Glutamatergic neuron (in vitro differentiated cells): ENCODE results near the gene HOXB3. TPM values are rescaled to one million over a fixed set of nuclear protein-coding genes. Genes with fewer than 3 reads are reported as not detected.

Experiments
- DNase-seq: peaks from one replicate; pipeline ENCODE4 v3.0.0; 2022
- H3K27ac Mint-ChIP-seq: one replicate; pipeline ENCODE4 v1.8.0; 2020; ENCODE audit warnings: mild to moderate bottlenecking, mixed read lengths, inconsistent platforms; ENCODE audit not compliant: unreplicated experiment
- H3K27me3 Mint-ChIP-seq: one replicate; pipeline ENCODE4 v1.8.0; 2020; ENCODE audit warnings: mild to moderate bottlenecking, moderate library complexity, mixed read lengths, inconsistent platforms; ENCODE audit not compliant: unreplicated experiment
- H3K36me3 Mint-ChIP-seq: one replicate; pipeline ENCODE4 v1.8.0; 2020; ENCODE audit warnings: mild to moderate bottlenecking, mixed read lengths, inconsistent platforms; ENCODE audit not compliant: unreplicated experiment
- H3K4me1 Mint-ChIP-seq: one replicate; pipeline ENCODE4 v1.8.0; 2020; ENCODE audit warnings: mild to moderate bottlenecking, low read depth, mixed read lengths, inconsistent platforms; ENCODE audit not compliant: unreplicated experiment
- H3K4me3 Mint-ChIP-seq: one replicate; pipeline ENCODE4 v1.8.0; 2020; ENCODE audit warnings: mild to moderate bottlenecking, mixed read lengths, inconsistent platforms; ENCODE audit not compliant: unreplicated experiment
- H3K9me3 Mint-ChIP-seq: one replicate; pipeline ENCODE4 v1.8.0; 2020; ENCODE audit warnings: mild to moderate bottlenecking, moderate library complexity, mixed read lengths, inconsistent platforms; ENCODE audit not compliant: unreplicated experiment
- total RNA-seq: library from RNA; stranded (reverse); fragmentation: NEBNext Ultra II Directional; extraction: Animal tissue kit (Norgen Biotek cat#: 25700); gene quantifications from one replicate; pipeline ENCODE4 v1.2.1, GENCODE V29; 2021; ENCODE audit not compliant: unreplicated experiment
- TF ChIP-seq, protein P1 (sequence below): fragments of 200-600 bp; sonication (generic); IDR thresholded peaks from one replicate; pipeline ENCODE4 v1.5.0; 2021; ENCODE audit not compliant: partially characterized antibody, unreplicated experiment

The HOXB3 gene
- total RNA-seq, 1 donor from 2014 or later, result not detected

DNA sequence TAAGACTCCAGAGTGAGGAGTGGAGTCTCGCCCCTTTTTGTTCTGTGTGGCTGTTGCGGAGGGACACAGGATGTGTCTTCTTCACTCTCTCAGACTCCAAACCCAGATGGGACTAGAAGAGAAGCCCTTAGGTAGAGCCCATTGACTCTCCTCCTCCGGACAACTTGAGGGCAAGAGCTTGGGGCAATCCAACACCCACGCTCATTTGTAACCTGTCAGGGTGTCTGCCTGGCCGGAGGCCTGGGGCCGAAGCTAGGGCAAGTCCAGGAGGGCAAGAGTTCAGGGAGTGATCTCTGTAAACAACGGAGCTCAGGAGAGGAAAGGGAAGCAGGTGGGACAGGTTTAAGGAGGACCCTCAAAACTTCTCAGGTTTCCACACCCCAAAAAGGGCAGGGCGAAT, 57.8 kb downstream of the HOXB3 start:
- no peak for DNase-seq
- Mint-ChIP-seq H3K4me3 (no peak overlapping the region), H3K9me3 (peaks cover 3% of the 10 kb centered on the region), H3K36me3 (peaks cover 5% of the 10 kb centered on the region), H3K4me1 (no peaks in the 10 kb centered on the region), H3K27me3 (peaks cover 22% of the 10 kb centered on the region), H3K27ac (no peak overlapping the region)
- TF ChIP-seq, protein P1, sequence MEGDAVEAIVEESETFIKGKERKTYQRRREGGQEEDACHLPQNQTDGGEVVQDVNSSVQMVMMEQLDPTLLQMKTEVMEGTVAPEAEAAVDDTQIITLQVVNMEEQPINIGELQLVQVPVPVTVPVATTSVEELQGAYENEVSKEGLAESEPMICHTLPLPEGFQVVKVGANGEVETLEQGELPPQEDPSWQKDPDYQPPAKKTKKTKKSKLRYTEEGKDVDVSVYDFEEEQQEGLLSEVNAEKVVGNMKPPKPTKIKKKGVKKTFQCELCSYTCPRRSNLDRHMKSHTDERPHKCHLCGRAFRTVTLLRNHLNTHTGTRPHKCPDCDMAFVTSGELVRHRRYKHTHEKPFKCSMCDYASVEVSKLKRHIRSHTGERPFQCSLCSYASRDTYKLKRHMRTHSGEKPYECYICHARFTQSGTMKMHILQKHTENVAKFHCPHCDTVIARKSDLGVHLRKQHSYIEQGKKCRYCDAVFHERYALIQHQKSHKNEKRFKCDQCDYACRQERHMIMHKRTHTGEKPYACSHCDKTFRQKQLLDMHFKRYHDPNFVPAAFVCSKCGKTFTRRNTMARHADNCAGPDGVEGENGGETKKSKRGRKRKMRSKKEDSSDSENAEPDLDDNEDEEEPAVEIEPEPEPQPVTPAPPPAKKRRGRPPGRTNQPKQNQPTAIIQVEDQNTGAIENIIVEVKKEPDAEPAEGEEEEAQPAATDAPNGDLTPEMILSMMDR, result no peak

DNA sequence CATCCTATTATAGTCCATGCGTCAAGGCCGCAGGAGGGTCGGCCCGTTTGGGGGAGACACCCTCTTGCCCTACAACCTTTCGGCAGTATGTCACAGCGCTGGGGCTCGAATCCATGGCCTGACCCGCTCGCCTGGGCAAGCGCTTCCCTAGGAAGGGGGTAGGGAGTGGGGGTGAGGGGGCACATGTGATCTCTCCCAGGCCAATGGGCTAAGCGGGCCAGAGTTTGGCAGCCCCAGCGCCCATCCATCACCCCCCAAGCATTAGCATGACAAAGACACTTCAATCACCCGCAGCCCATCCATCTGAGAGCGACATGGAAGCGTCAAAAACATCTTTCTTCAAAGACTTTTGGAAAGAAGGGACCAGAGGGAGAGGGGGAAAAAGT, 59.2 kb downstream of the HOXB3 start, which contains the start of gene HOXB1:
TSS of gene HOXB1 (minus strand) at position 125 of the 386 bp plus-strand sequence. CDS start at position 18, 107 bp downstream.
- no peaks in the 10 kb centered on the region for H3K4me1 Mint-ChIP-seq
- no peak within 1 kb of the TSS for H3K4me3 Mint-ChIP-seq
- peaks cover 3% of the 10 kb centered on the region for H3K9me3 Mint-ChIP-seq
- DNase-seq, result no peak
- no peak within 1 kb of the TSS for H3K27ac Mint-ChIP-seq
- H3K36me3 Mint-ChIP-seq, result peaks cover 12% of the 10 kb centered on the region
- peaks cover 27% of the 10 kb centered on the region for H3K27me3 Mint-ChIP-seq
- TF ChIP-seq, protein P1, result no peak

DNA sequence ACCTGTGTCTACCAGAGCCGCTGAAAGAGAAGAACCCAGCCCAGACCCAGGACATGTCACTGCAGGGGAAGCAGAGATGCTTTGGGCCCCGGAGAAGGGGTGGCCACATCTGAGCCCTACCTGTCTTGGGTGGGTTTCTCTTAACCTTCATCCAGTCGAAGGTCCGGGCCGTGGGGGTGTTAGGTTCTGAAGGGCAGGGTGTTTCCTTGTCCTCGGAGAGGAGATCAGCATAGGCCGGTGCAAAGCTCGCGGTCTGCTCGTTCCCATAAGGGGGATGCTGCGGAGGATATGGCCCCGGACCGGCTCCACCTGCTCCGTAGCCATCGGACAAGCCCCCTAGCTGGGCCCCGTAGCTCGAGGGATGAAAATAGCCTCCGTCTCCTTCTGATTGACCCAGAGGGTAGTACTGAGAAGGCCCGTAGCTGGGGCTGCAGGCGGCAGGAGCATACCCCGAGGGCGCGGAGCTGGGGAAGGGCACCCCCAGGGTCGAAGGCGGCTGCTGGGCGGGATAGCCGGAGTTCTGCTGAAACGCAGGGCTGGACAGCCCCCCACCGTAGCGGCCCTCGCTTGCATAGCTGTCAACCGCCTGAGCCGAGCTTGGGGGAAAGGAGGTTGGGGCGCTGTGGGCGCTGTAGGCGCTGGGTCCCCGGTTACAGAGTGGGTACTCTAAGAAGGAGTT, 59.7 kb downstream of the HOXB3 start:
- TF ChIP-seq, protein P1, result no peak
- Mint-ChIP-seq H3K27me3 (peaks cover 33% of the 10 kb centered on the region), H3K9me3 (peaks cover 5% of the 10 kb centered on the region), H3K27ac (no peak overlapping the region), H3K36me3 (peaks cover 13% of the 10 kb centered on the region), H3K4me3 (no peak overlapping the region), H3K4me1 (no peaks in the 10 kb centered on the region)
- no peak for DNase-seq

DNA sequence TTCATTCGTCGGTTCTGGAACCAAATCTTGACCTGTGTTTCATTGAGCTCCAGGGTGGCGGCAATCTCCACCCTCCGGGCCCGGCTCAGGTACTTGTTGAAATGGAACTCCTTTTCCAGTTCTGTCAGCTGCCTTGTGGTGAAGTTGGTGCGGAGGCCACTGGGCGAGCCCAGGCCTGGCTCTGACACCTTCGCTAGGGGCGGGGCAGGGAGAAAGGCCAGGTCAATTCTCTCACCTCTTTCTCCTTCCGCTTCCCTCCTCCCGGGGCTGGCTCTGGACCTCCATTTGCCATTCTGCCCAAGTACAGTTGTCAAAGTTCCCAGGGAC, 60.4 kb downstream of the HOXB3 start:
- no peak for DNase-seq
- TF ChIP-seq, protein P1, result no peak

DNA sequence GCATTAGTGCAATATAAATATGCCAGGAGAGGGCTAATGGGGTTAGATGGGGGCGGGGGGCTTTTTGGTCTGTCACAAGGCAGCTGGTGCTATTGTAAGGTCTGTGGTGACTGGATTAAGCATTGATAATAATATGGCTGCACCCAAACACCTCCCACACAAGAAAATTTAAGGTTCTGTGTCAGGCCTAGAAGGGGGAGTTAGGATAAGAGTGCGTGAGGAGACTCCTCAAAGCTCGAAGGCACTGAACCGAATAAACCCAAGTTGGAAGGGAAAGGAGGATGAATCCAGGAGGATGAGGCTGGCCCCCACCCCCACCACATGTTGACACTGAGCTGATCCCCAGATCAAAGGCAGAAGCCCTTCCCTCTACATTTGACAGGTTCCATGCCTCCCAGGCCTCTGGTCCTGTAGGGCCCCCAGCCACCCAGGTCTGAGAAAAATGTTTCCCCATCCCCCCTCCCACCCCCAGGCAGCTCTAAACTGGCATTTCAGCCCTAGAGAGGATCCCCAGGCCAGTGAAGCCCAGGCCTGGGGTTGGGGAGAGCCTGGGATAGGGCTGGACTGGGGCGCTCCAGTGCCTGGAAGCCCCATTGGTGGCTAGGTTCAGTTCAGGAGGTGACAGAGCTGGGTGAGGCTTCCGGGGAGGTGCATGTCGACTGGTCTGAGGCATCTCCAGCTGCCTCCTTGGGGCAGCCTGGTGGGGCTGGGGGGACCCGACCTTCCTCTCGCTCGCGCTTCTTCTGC, 60.9 kb downstream of the HOXB3 start:
- TF ChIP-seq, protein P1, result no peak
- no peaks in the 10 kb centered on the region for H3K4me1 Mint-ChIP-seq
- no peak overlapping the region for H3K27ac Mint-ChIP-seq
- no peak overlapping the region for H3K4me3 Mint-ChIP-seq
- peaks cover 5% of the 10 kb centered on the region for H3K9me3 Mint-ChIP-seq
- DNase-seq, result no peak
- H3K36me3 Mint-ChIP-seq, result peaks cover 13% of the 10 kb centered on the region
- peaks cover 36% of the 10 kb centered on the region for H3K27me3 Mint-ChIP-seq

More for the DNA sequence above, 60.4 kb downstream of the HOXB3 start:
- peaks cover 13% of the 10 kb centered on the region for H3K36me3 Mint-ChIP-seq
- no peak overlapping the region for H3K4me3 Mint-ChIP-seq
- peaks cover 36% of the 10 kb centered on the region for H3K27me3 Mint-ChIP-seq
- peaks cover 5% of the 10 kb centered on the region for H3K9me3 Mint-ChIP-seq
- no peak overlapping the region for H3K27ac Mint-ChIP-seq
- H3K4me1 Mint-ChIP-seq, result no peaks in the 10 kb centered on the region
